SU-DHL-6 (cell line): ENCODE results near the gene ARHGDIB.
A peak's percentile ranks its signal among the peaks of the same experiment; 100 is the strongest.

Experiments
- H2AFZ ChIP-seq: fragments of 200-600 bp; sonication (generic); 2 replicates; pipeline ENCODE4 v1.6.1; 2014; ENCODE audit warnings: low read depth, mild to moderate bottlenecking, moderate library complexity, mixed read lengths, antibody characterized with exemption, low read length; ENCODE audit not compliant: severe bottlenecking
- H3F3A ChIP-seq: fragments of 200-600 bp; shearing (Covaris generic); 2 replicates; pipeline ENCODE4 v1.6.0; 2016; ENCODE audit warnings: antibody characterized with exemption, mild to moderate bottlenecking; ENCODE audit not compliant: insufficient read depth
- H3K27ac ChIP-seq: fragments of 200-600 bp; sonication (generic); 2 replicates; pipeline ENCODE4 v1.5.1; 2016; ENCODE audit warnings: low read depth, mild to moderate bottlenecking, low read length, moderate library complexity, mixed read lengths
- H3K27me3 ChIP-seq: fragments of 200-600 bp; sonication (generic), shearing (Covaris generic); 2 replicates; pipeline ENCODE4 v1.6.0; 2014; ENCODE audit warnings: mild to moderate bottlenecking, low read length
- H3K36me3 ChIP-seq: fragments of 200-600 bp; sonication (generic); 2 replicates; pipeline ENCODE4 v1.6.1; 2014; ENCODE audit warnings: mild to moderate bottlenecking, low read length, mixed read lengths
- H3K4me2 ChIP-seq: fragments of 300-600, 200-600 bp; shearing (Covaris generic), sonication (generic); 2 replicates; pipeline ENCODE4 v1.6.0; 2014; ENCODE audit warnings: low read length, low read depth, mild to moderate bottlenecking; ENCODE audit not compliant: poor library complexity, severe bottlenecking
- H3K4me3 ChIP-seq: fragments of 200-600 bp; sonication (generic); 2 replicates; pipeline ENCODE4 v1.5.1; 2014; ENCODE audit warnings: antibody characterized with exemption, low read length, mild to moderate bottlenecking, mixed read lengths; ENCODE audit not compliant: insufficient read depth, poor library complexity, severe bottlenecking
- H3K79me2 ChIP-seq: fragments of 200-600 bp; sonication (generic); 2 replicates; pipeline ENCODE4 v1.6.1; 2014; ENCODE audit warnings: mild to moderate bottlenecking, low read length, moderate library complexity; ENCODE audit not compliant: insufficient read depth
- H3K9ac ChIP-seq: fragments of 200-600 bp; sonication (generic); 2 replicates; pipeline ENCODE4 v1.7.0; 2014; ENCODE audit warnings: mild to moderate bottlenecking, low read length
- H3K9me2 ChIP-seq: fragments of 200-600 bp; sonication (generic); replicated peaks from 2 replicates; pipeline ENCODE4 v1.6.1; 2014; ENCODE audit warnings: low read length; ENCODE audit not compliant: insufficient read depth
- H3K9me3 ChIP-seq: fragments of 200-600 bp; sonication (generic); 2 replicates; pipeline ENCODE4 v1.6.1; 2014; ENCODE audit warnings: low read length, mixed read lengths; ENCODE audit not compliant: insufficient read depth
- H4K20me1 ChIP-seq: fragments of 200-600 bp; sonication (generic); 2 replicates; pipeline ENCODE4 v1.6.1; 2014; ENCODE audit warnings: low read depth, mild to moderate bottlenecking, antibody characterized with exemption, low read length, moderate library complexity, mixed read lengths
- EZH2phosphoT487 ChIP-seq: fragments of 200-600 bp; sonication (generic), shearing (Covaris generic); conservative IDR thresholded peaks from 2 replicates; pipeline ENCODE4 v1.6.1; 2018; ENCODE audit warnings: mild to moderate bottlenecking, antibody characterized with exemption, low read length, moderate library complexity, mixed read lengths
- TF ChIP-seq, protein P1 (sequence below): fragments of 200-600 bp; sonication (generic); IDR thresholded peaks from one replicate; pipeline ENCODE4 v1.5.1; 2017; ENCODE audit warnings: antibody characterized with exemption, mild to moderate bottlenecking, low read length, moderate library complexity; ENCODE audit not compliant: insufficient read depth, poor library complexity, severe bottlenecking

ARHGDIB gene

DNA sequence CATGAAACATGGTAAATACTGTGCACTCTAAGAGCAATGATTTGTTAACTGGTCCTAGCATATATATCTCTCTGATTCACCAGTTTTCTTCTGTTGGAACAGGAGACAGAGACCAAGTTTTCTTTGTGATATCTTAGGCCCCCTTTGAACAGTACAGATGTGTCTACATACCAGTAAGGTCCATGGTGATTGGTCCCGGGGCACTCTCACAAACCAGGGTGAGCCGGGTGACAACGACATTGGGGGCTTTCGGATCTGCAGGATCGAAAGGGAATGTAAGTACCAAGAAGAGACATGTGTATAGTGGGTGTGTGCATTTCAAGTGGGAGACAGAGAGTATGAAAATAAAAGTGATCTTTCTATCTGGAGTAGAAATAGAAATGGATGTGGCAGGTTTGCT is 11.8 kb downstream of the ARHGDIB start:
- H3F3A ChIP-seq, result peaks cover 70% of the 10 kb centered on the region
- H3K4me3 ChIP-seq, result no peak overlapping the region
- H3K4me2 ChIP-seq, result peak overlapping the region; percentile 71
- TF ChIP-seq EZH2phosphoT487, result no peak
- TF ChIP-seq, protein P1, sequence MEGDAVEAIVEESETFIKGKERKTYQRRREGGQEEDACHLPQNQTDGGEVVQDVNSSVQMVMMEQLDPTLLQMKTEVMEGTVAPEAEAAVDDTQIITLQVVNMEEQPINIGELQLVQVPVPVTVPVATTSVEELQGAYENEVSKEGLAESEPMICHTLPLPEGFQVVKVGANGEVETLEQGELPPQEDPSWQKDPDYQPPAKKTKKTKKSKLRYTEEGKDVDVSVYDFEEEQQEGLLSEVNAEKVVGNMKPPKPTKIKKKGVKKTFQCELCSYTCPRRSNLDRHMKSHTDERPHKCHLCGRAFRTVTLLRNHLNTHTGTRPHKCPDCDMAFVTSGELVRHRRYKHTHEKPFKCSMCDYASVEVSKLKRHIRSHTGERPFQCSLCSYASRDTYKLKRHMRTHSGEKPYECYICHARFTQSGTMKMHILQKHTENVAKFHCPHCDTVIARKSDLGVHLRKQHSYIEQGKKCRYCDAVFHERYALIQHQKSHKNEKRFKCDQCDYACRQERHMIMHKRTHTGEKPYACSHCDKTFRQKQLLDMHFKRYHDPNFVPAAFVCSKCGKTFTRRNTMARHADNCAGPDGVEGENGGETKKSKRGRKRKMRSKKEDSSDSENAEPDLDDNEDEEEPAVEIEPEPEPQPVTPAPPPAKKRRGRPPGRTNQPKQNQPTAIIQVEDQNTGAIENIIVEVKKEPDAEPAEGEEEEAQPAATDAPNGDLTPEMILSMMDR, result no peak
- peak overlapping the region; percentile 96 for H3K27ac ChIP-seq
- no peaks in the 10 kb centered on the region for H3K9me3 ChIP-seq
- no peak overlapping the region for H2AFZ ChIP-seq
- no peaks in the 10 kb centered on the region for H3K27me3 ChIP-seq
- peaks cover 16% of the 10 kb centered on the region for H4K20me1 ChIP-seq
- peaks cover 49% of the 10 kb centered on the region for H3K36me3 ChIP-seq
- H3K9me2 ChIP-seq, result no peaks in the 10 kb centered on the region
- peaks cover 59% of the 10 kb centered on the region for H3K79me2 ChIP-seq
- H3K9ac ChIP-seq, result peak overlapping the region; percentile 62

DNA sequence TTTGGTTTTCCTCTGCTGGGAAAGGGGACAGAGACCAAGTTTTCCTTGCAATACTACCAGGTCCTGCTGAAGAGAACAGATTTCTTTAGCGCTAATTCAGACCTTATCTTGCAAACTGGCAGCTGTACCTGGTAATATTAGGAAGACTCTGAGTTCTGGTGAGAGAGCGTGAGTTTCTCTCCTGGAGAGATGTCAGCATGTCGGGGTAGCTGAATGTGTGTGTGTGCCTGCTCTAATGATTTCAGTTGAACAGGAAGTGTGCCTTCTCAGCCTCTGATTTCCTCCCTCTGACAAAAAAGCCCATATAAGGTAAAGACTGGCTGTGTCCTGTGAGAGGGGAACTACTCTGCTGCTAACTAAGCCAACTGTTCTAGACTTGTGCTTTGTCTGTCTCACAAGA is 12.7 kb downstream of the ARHGDIB start:
- Histone ChIP-seq H4K20me1 (peaks cover 11% of the 10 kb centered on the region), H2AFZ (no peak overlapping the region), H3F3A (peaks cover 66% of the 10 kb centered on the region), H3K4me2 (peak overlapping the region; percentile 71), H3K79me2 (peaks cover 49% of the 10 kb centered on the region), H3K4me3 (peak overlapping the region; percentile 28), H3K36me3 (peaks cover 54% of the 10 kb centered on the region), H3K27me3 (no peaks in the 10 kb centered on the region), H3K9ac (peak overlapping the region; percentile 62), H3K9me3 (no peaks in the 10 kb centered on the region), H3K9me2 (no peaks in the 10 kb centered on the region), H3K27ac (peak overlapping the region; percentile 96)
- TF ChIP-seq EZH2phosphoT487, result no peak
- TF ChIP-seq, protein P1, result no peak

DNA sequence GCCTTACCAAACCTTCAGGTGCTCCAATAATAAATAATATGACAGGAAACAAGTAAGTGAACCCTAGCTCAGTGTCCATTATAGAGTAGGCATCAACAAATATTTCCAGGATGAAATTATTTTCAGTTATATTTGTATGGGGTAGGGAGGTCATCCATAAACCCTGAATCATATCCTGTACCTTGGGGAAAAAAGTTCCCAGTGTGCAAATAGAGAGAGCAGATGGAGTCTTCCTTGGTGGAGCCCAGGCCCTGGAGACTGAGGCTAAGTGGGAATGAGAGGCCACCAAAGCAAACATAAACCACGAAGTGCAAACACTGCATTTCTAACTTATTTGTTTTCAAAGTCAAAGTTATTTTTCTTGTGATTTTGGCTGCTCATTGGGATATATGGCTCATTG is 14.5 kb downstream of the ARHGDIB start:
- peaks cover 65% of the 10 kb centered on the region for H3K36me3 ChIP-seq

More for the DNA sequence above, 14.5 kb downstream of the ARHGDIB start:
- Histone ChIP-seq H3K79me2 (peaks cover 31% of the 10 kb centered on the region), H3K27ac (peak overlapping the region; percentile 96; the same call in 1 of the 2 replicates), H3F3A (peaks cover 60% of the 10 kb centered on the region), H3K9ac (no peak overlapping the region), H3K4me3 (no peak overlapping the region), H3K9me2 (no peaks in the 10 kb centered on the region), H3K27me3 (no peaks in the 10 kb centered on the region), H4K20me1 (no peaks in the 10 kb centered on the region), H2AFZ (no peak overlapping the region), H3K4me2 (no peak overlapping the region), H3K9me3 (no peaks in the 10 kb centered on the region)
- TF ChIP-seq, protein P1, result no peak
- no peak for TF ChIP-seq EZH2phosphoT487
